Panc1 (cell line): ENCODE measurements around the gene RPH3AL. TPM values are rescaled to one million over a fixed set of nuclear protein-coding genes. Genes with fewer than 3 reads are reported as not detected.

Experiments used
- ATAC-seq: fragments of 200-7000 bp; cut with Tn5 transposase; 2 replicates; pipeline ENCODE4 v1.9.1; 2020; ENCODE audit warnings: mild to moderate bottlenecking, moderate library complexity
- BruUV-seq: library from RNA; stranded (reverse); fragments of 400-500 nt; replicated peaks from 2 replicates; lab custom pipeline; 2021; lab: Mats Ljungman, UMichigan
- CTCF ChIA-PET: fragments of 300-600 bp; sonication (Branson Sonifier 250); formaldehyde crosslinking; loops from one replicate; lab custom pipeline; 2022; ENCODE audit warnings: antibody characterized with exemption; lab: Charles Lee
- POLR2A ChIA-PET: fragments of 300-600 bp; sonication (Branson Sonifier 250); formaldehyde crosslinking; loops from one replicate; lab custom pipeline; 2022; ENCODE audit warnings: antibody characterized with exemption; lab: Charles Lee
- DNase-seq: peaks from one replicate; pipeline ENCODE4 v3.0.0-alpha.2; 2010; ENCODE audit warnings: low read depth, low spot score
- H3K27ac ChIP-seq: 2 replicates; pipeline ENCODE4 v1.5.1; 2011; ENCODE audit warnings: mild to moderate bottlenecking, low read length, inconsistent platforms
- H3K27me3 ChIP-seq: fragments of 200-500 bp; sonication (Bioruptor generic); 2 replicates; pipeline ENCODE4 v1.6.0; 2014; ENCODE audit warnings: low read length, inconsistent platforms; ENCODE audit not compliant: control insufficient read depth, insufficient read depth
- H3K36me3 ChIP-seq: fragments of 200-500 bp; sonication (Bioruptor generic); 2 replicates; pipeline ENCODE4 v1.5.1; 2014; ENCODE audit warnings: inconsistent platforms, mild to moderate bottlenecking, low read length, moderate library complexity; ENCODE audit not compliant: control insufficient read depth, insufficient read depth
- H3K4me1 ChIP-seq: 2 replicates; pipeline ENCODE4 v1.5.1; 2011; ENCODE audit warnings: inconsistent platforms, mild to moderate bottlenecking, low read length, moderate library complexity; ENCODE audit not compliant: control insufficient read depth, insufficient read depth
- H3K4me3 ChIP-seq, 2 experiments: 2 replicates each; pipeline ENCODE4 v1.5.1; 2011 to 2012; ENCODE audit warnings: low read depth in 2 of 2, low read length in 2 of 2, mild to moderate bottlenecking in 2 of 2, inconsistent platforms in 1 of 2, moderate library complexity in 1 of 2
- H3K9me3 ChIP-seq: fragments of 200-500 bp; sonication (Bioruptor generic); 2 replicates; pipeline ENCODE4 v1.5.1; 2014; ENCODE audit warnings: low read depth, mild to moderate bottlenecking, inconsistent platforms, low read length, moderate library complexity; ENCODE audit not compliant: control insufficient read depth, insufficient read depth
- CTCF ChIP-seq: fragments of 450-650 bp; IDR thresholded peaks from 2 replicates; pipeline ENCODE4 v1.5.1; 2017; ENCODE audit warnings: mild to moderate bottlenecking
- POLR2AphosphoS5 ChIP-seq: IDR thresholded peaks from 2 replicates; pipeline ENCODE4 v1.6.1; 2012; ENCODE audit warnings: mild to moderate bottlenecking, low read depth, low read length, moderate library complexity
- REST ChIP-seq, 2 experiments: IDR thresholded peaks; 2 replicates each; pipeline ENCODE4 v1.6.1; 2011 to 2012; ENCODE audit warnings: low read depth in 2 of 2, control low read depth in 1 of 2, low read length in 1 of 2, mild to moderate bottlenecking in 1 of 2, moderate library complexity in 1 of 2; ENCODE audit not compliant: insufficient read depth in 1 of 2
- SIN3A ChIP-seq: IDR thresholded peaks from 2 replicates; pipeline ENCODE4 v1.6.1; 2012; ENCODE audit warnings: low read depth, mild to moderate bottlenecking, low read length, moderate library complexity, borderline replicate concordance; ENCODE audit not compliant: insufficient read depth
- TCF7L2 ChIP-seq: IDR thresholded peaks from 2 replicates; pipeline ENCODE4 v1.6.1; 2011; ENCODE audit warnings: mild to moderate bottlenecking, low read depth, low read length, inconsistent platforms
- in situ Hi-C: cut with HindIII; loops from 2 replicates; pipeline ENCODE4 v1.10.0; 2016; ENCODE audit warnings: low sequenced_read_pairs, low pct_unique_long_range_greater_than_20kb
- intact Hi-C: fragments of 100-400 bp; cut with micrococcal nuclease; formaldehyde crosslinking; loops from one replicate; pipeline ENCODE4 v1.10.0; 2022; ENCODE audit not compliant: unreplicated experiment
- total RNA-seq: library from RNA; stranded (reverse); gene quantifications from one replicate; pipeline ENCODE4 v1.2.1, GENCODE V29; 2021; ENCODE audit not compliant: unreplicated experiment

Gene RPH3AL
- total RNA-seq, 1 experiment from 2014 or later: 2.2 TPM

GRCh38 chr17:231191-231965, 121.2 kb downstream of the RPH3AL start:
- intact Hi-C loops: no loop called here
- H3K9me3 ChIP-seq: no peaks in the 10 kb centered on the region
- DNase-seq (no peak), ATAC-seq (no peak)
- TF ChIP-seq SIN3A (no peak), TCF7L2 (no peak), CTCF (no peak), POLR2AphosphoS5 (no peak), REST (IDR thresholded peaks at IDR 0.05; ENCODE audit: insufficient read depth in 1 of 2, low read depth in 2 of 2, low read length in 1 of 2) (no peak)
- BruUV-seq: no TSS peak
- POLR2A ChIA-PET: no interaction called here
- no peaks in the 10 kb centered on the region for H3K27me3 ChIP-seq
- in situ Hi-C loops: no loop called here
- no peaks in the 10 kb centered on the region for H3K4me1 ChIP-seq
- CTCF ChIA-PET: no interaction called here
- H3K4me3 ChIP-seq: no peak overlapping the region
- no peak overlapping the region for H3K27ac ChIP-seq
- H3K36me3 ChIP-seq: no peaks in the 10 kb centered on the region

- POLR2A ChIA-PET: no interaction called here
- Histone ChIP-seq H3K27me3 (no peaks in the 10 kb centered on the region), H3K4me1 (no peaks in the 10 kb centered on the region), H3K9me3 (no peaks in the 10 kb centered on the region), H3K4me3 (no peak overlapping the region), H3K27ac (no peak overlapping the region), H3K36me3 (no peaks in the 10 kb centered on the region)
- intact Hi-C loops (no loop called here), in situ Hi-C loops (no loop called here)
- DNase-seq: no peak
- BruUV-seq: no TSS peak
- CTCF ChIA-PET: no interaction called here
- TF ChIP-seq SIN3A (no peak), REST (IDR thresholded peaks at IDR 0.05; ENCODE audit: insufficient read depth in 1 of 2, low read depth in 2 of 2, low read length in 1 of 2) (no peak), POLR2AphosphoS5 (no peak), CTCF (no peak), TCF7L2 (no peak)
- no peak for ATAC-seq
These were observed 122.2 kb downstream of the RPH3AL start for GRCh38 chr17:230395-230770.
